Measurements from ENCODE around the gene ARMC8. TPM values are rescaled to one million over a fixed set of nuclear protein-coding genes. Genes with fewer than 3 reads are reported as not detected.
A peak's percentile ranks its signal among the peaks of the same experiment; 100 is the strongest.

ARMC8 gene
- total RNA-seq, 6 experiments from 2014 or later = 15.5 to 24.6 (median 18.6) TPM

DNA sequence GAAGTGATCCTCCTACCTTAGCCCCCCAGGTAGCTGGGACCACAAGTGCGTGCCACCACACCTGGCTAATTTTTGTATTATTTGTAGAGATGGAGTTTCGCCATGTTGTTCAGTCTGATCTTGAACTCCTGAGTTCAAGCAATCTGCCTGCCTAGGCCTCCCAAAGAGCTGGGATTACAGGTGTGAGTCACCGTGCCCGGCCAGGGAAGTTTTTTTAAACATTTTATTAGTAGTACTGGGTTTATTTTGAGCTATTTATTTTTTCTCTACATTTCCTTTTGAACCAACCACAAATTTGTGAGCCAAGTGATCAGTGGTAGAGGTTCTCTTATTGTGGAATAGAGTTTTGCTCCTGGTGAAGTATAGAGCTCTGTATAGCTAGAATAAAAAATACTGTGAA is 33.7 kb downstream of the ARMC8 start:
- H3K36me3 ChIP-seq = peaks cover 0 to 28% (median 14%) of the 10 kb centered on the region in 4 donors
- no peak for ATAC-seq

DNA sequence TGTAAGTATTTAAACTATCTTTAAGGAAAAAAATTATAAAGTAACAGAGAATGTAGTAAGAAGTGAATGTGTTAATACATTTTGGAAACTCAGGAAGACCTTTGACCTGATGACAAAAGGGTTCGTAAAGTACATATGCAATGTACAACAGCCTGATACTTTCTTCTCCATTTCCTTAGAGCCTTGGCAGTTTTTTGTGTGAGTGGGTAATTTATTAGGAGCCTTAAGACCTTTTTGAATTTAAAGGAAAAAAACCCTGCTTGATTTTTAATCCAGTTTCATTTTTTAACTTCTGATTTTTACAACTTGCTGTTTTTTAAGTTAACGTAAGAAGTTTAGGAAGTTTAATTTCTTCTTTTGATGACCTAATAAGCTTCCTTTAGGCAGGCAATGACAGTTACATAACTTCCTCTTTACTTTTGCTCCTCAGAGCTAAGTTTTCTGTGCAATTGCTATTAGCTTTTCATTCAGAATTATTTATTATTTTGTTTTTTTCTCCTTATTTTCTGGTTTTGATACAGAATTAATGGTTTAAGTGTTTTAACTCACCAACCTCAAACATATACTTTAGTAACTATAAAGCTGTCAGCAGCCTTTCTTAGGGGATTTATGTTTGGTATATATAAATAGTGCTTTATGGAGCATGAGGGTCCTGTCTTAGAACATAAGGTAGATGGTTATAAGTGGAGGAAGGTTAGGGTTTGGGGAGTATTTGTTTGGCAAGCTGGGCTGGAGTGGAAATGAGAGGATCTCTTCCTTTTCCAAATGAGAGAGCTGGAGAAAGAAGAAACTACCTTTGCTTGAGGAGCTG is 35.2 kb downstream of the ARMC8 start:
- H3K4me1 ChIP-seq = peaks cover 0 to 14% (median 0%) of the 10 kb centered on the region in 4 donors
- TF ChIP-seq POLR2A (IDR thresholded peaks at IDR 0.05) = no peak
- TF ChIP-seq, protein P1, sequence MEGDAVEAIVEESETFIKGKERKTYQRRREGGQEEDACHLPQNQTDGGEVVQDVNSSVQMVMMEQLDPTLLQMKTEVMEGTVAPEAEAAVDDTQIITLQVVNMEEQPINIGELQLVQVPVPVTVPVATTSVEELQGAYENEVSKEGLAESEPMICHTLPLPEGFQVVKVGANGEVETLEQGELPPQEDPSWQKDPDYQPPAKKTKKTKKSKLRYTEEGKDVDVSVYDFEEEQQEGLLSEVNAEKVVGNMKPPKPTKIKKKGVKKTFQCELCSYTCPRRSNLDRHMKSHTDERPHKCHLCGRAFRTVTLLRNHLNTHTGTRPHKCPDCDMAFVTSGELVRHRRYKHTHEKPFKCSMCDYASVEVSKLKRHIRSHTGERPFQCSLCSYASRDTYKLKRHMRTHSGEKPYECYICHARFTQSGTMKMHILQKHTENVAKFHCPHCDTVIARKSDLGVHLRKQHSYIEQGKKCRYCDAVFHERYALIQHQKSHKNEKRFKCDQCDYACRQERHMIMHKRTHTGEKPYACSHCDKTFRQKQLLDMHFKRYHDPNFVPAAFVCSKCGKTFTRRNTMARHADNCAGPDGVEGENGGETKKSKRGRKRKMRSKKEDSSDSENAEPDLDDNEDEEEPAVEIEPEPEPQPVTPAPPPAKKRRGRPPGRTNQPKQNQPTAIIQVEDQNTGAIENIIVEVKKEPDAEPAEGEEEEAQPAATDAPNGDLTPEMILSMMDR (IDR thresholded peaks at IDR 0.05) = no peak
- DNase-seq (no peak), ATAC-seq (peak in 2 of 4 donors; percentile 30 to 35)
- peaks cover 0 to 34% (median 19%) of the 10 kb centered on the region in 4 donors for H3K36me3 ChIP-seq
- H3K9me3 ChIP-seq = no peaks in the 10 kb centered on the region
- intact Hi-C loops (cut with DNase I) = no loop called here
- 35% methylated on average over 2 of the region's 2 CpGs for WGBS (ENCODE audit: insufficient coverage, low coverage, low lambda C conversion rate, missing lambda C conversion rate)
- H3K27ac ChIP-seq = no peak overlapping the region
- H3K4me3 ChIP-seq = no peak overlapping the region
- no peaks in the 10 kb centered on the region for H3K27me3 ChIP-seq

More for the DNA sequence above, 33.7 kb downstream of the ARMC8 start:
- no peak for TF ChIP-seq POLR2A (IDR thresholded peaks at IDR 0.05)
- TF ChIP-seq, protein P1 (IDR thresholded peaks at IDR 0.05) = no peak
- intact Hi-C loops (cut with DNase I) = no loop called here
- no peak for DNase-seq
- Histone ChIP-seq H3K27me3 (no peaks in the 10 kb centered on the region), H3K9me3 (no peaks in the 10 kb centered on the region), H3K27ac (no peak overlapping the region), H3K4me3 (no peak overlapping the region), H3K4me1 (peaks cover 0 to 15% (median 0%) of the 10 kb centered on the region in 4 donors)
- WGBS (ENCODE audit: insufficient coverage, low coverage, low lambda C conversion rate, missing lambda C conversion rate) = 91% methylated on average over 2 of the region's 4 CpGs

DNA sequence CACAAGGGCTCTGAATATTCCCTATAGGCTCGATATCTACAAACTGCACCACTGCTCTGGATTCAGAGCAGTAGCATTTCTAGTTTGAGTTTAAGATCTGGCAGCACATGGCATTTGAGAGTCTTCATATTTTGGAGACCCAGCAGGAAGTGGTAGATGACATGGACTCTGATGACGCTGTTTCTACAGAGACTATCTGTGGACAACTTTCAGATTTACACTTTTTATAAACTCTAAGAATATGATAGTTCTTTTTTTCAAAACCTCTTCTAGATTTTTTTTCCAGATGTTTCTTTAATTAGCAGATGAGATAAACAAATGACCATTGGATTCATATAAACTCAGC is 35.8 kb downstream of the ARMC8 start:
- Histone ChIP-seq H3K4me3 (no peak overlapping the region), H3K36me3 (peaks cover 0 to 34% (median 19%) of the 10 kb centered on the region in 4 donors), H3K27me3 (no peaks in the 10 kb centered on the region), H3K27ac (no peak overlapping the region), H3K9me3 (no peaks in the 10 kb centered on the region), H3K4me1 (peaks cover 0 to 8% (median 0%) of the 10 kb centered on the region in 4 donors)
- intact Hi-C loops (cut with DNase I) = no loop called here
- 66% methylated on average over 2 of the region's 2 CpGs for WGBS (ENCODE audit: insufficient coverage, low coverage, low lambda C conversion rate, missing lambda C conversion rate)
- no peak for ATAC-seq
- no peak for TF ChIP-seq POLR2A (IDR thresholded peaks at IDR 0.05)
- TF ChIP-seq, protein P1 (IDR thresholded peaks at IDR 0.05) = no peak
- DNase-seq = no peak

DNA sequence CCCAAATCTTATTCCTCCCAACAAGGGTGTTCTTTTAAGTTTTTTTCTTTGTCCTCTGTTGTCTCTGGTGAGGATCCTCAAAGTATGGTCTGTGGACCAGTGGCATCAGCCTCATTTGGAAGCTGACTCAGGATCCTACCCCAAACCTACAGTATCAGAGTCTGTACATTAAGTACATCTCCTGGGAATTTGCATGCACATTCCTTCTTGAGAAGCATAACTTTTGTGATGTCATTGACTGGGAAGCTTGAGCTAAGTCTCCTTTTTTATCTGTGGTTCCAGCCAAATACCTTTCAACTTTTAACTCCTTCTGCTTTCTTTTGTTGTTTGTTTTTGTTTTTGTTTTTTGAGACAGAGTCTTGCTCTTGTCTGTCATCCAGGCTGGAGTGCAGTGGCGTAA is 40.5 kb downstream of the ARMC8 start:
- Histone ChIP-seq H3K9me3 (no peaks in the 10 kb centered on the region), H3K4me3 (no peak overlapping the region), H3K36me3 (peaks cover 0 to 71% (median 21%) of the 10 kb centered on the region in 4 donors), H3K27ac (no peak overlapping the region), H3K27me3 (no peaks in the 10 kb centered on the region), H3K4me1 (no peaks in the 10 kb centered on the region)
- intact Hi-C loops (cut with DNase I) = no loop called here
- no peak for DNase-seq
- no peak for ATAC-seq
- TF ChIP-seq, protein P1 (IDR thresholded peaks at IDR 0.05) = no peak
- no peak for TF ChIP-seq POLR2A (IDR thresholded peaks at IDR 0.05)
- WGBS (ENCODE audit: insufficient coverage, low coverage, low lambda C conversion rate, missing lambda C conversion rate) = 100% methylated on average over 1 of the region's 1 CpG
